Thymus (tissue), 11 donors: ENCODE data around the gene FOXO3. TPM values are rescaled to one million over a fixed set of nuclear protein-coding genes. Genes with fewer than 3 reads are reported as not detected.

Experiments
- DNase-seq, 9 donors: peaks; one replicate each; pipeline ENCODE4 v3.0.0-alpha.2; 2013; ENCODE audit warnings: low spot score in 9 of 9, low read depth in 6 of 9, missing footprints in 1 of 9
- H3K27ac ChIP-seq, 2 donors: one replicate each; pipeline ENCODE4 v1.5.1; 2013; ENCODE audit warnings: control low read depth in 1 of 2, low read depth in 1 of 2, low read length in 1 of 2, mild to moderate bottlenecking in 1 of 2, moderate library complexity in 1 of 2
- H3K27me3 ChIP-seq, 2 donors: one replicate each; pipeline ENCODE4 v1.5.1; 2013; ENCODE audit warnings: low read length in 1 of 2; ENCODE audit not compliant: control insufficient read depth in 2 of 2, insufficient read depth in 1 of 2
- H3K36me3 ChIP-seq, 2 donors: one replicate each; pipeline ENCODE4 v1.5.1; 2013; ENCODE audit warnings: low read length in 1 of 2, mild to moderate bottlenecking in 1 of 2, moderate library complexity in 1 of 2; ENCODE audit not compliant: control insufficient read depth in 2 of 2, insufficient read depth in 2 of 2
- H3K4me1 ChIP-seq, 2 donors: one replicate each; pipeline ENCODE4 v1.5.1; 2013; ENCODE audit warnings: low read length in 2 of 2; ENCODE audit not compliant: control insufficient read depth in 2 of 2, insufficient read depth in 2 of 2
- H3K4me3 ChIP-seq, 2 donors: one replicate each; pipeline ENCODE4 v1.5.1; 2013; ENCODE audit warnings: low read length in 2 of 2, control low read depth in 1 of 2, mild to moderate bottlenecking in 1 of 2
- H3K9me3 ChIP-seq, 2 donors: one replicate each; pipeline ENCODE4 v1.5.1; 2013; ENCODE audit warnings: low read length in 1 of 2, mild to moderate bottlenecking in 1 of 2; ENCODE audit not compliant: control insufficient read depth in 2 of 2, insufficient read depth in 1 of 2
- WGBS: extraction: QIAGEN DNeasy Blood & Tissue Kit; methylation state at CpG from one replicate; pipeline ENCODE4 v1.1.7; 2013; 5-methylcytosine and 5-hydroxymethylcytosine counted together
- polyA plus RNA-seq: library from polyadenylated mRNA; stranded (reverse); fragments of 200-250 nt; gene quantifications from one replicate; pipeline ENCODE4 v1.2.3, GENCODE V29; 2013
- total RNA-seq: library from RNA; stranded (reverse); fragments of 120-200 nt; gene quantifications from one replicate; pipeline ENCODE4 v1.2.4, GENCODE V29; 2013
- donor health status: healthy.

FOXO3 gene
- total and polyA plus RNA-seq, 2 donors = 11.2 to 33.6 TPM

- Histone ChIP-seq H3K4me1 (peaks cover 13 to 38% of the 10 kb centered on the region in 2 donors), H3K9me3 (no peaks in the 10 kb centered on the region), H3K36me3 (no peaks in the 10 kb centered on the region), H3K27ac (no peak overlapping the region), H3K4me3 (no peak overlapping the region), H3K27me3 (no peaks in the 10 kb centered on the region)
- peak in 4 of 9 donors; percentile 20 to 68 (median 44) for DNase-seq
- WGBS = 28% methylated on average over 4 of the region's 4 CpGs
Measured at GRCh38 chr6:108685970-108686369, 125.3 kb downstream of the FOXO3 start.

GRCh38 chr6:108686896-108687295 lies 126.2 kb downstream of the FOXO3 start:
- no peak for DNase-seq
- H3K27me3 ChIP-seq = no peaks in the 10 kb centered on the region
- H3K27ac ChIP-seq = no peak overlapping the region
- no peak overlapping the region for H3K4me3 ChIP-seq
- H3K4me1 ChIP-seq = peaks cover 22 to 47% of the 10 kb centered on the region in 2 donors
- 90% methylated on average over 6 of the region's 6 CpGs for WGBS
- no peaks in the 10 kb centered on the region for H3K9me3 ChIP-seq
- H3K36me3 ChIP-seq = no peaks in the 10 kb centered on the region

GRCh38 chr6:108687921-108688320 lies 127.2 kb downstream of the FOXO3 start:
- no peaks in the 10 kb centered on the region for H3K36me3 ChIP-seq
- H3K4me3 ChIP-seq = no peak overlapping the region
- DNase-seq = no peak
- 100% methylated on average over 1 of the region's 1 CpG for WGBS
- peaks cover 23 to 51% of the 10 kb centered on the region in 2 donors for H3K4me1 ChIP-seq
- H3K9me3 ChIP-seq = no peaks in the 10 kb centered on the region
- no peak overlapping the region for H3K27ac ChIP-seq
- H3K27me3 ChIP-seq = no peaks in the 10 kb centered on the region

- Histone ChIP-seq H3K36me3 (no peaks in the 10 kb centered on the region), H3K27me3 (no peaks in the 10 kb centered on the region), H3K4me1 (peaks cover 23 to 51% of the 10 kb centered on the region in 2 donors), H3K9me3 (no peaks in the 10 kb centered on the region), H3K4me3 (no peak overlapping the region), H3K27ac (no peak overlapping the region)
- WGBS = 88% methylated on average over 15 of the region's 15 CpGs
- DNase-seq = peak in 1 of 9 donors; percentile 23
Measured at GRCh38 chr6:108689272-108690161, 128.8 kb downstream of the FOXO3 start.

GRCh38 chr6:108690326-108691049 lies 129.8 kb downstream of the FOXO3 start:
- Histone ChIP-seq H3K27ac (peak overlapping the region; percentile 3 to 83), H3K4me1 (peaks cover 23 to 46% of the 10 kb centered on the region in 2 donors), H3K9me3 (no peaks in the 10 kb centered on the region), H3K27me3 (no peaks in the 10 kb centered on the region), H3K4me3 (no peak overlapping the region), H3K36me3 (no peaks in the 10 kb centered on the region)
- DNase-seq = peak in 1 of 9 donors; percentile 44
- WGBS = 81% methylated on average over 6 of the region's 6 CpGs

- H3K9me3 ChIP-seq = no peaks in the 10 kb centered on the region
- no peak overlapping the region for H3K4me3 ChIP-seq
- DNase-seq = no peak
- 99% methylated on average over 2 of the region's 2 CpGs for WGBS
- H3K4me1 ChIP-seq = peaks cover 16 to 30% of the 10 kb centered on the region in 2 donors
- no peak overlapping the region for H3K27ac ChIP-seq
- H3K36me3 ChIP-seq = no peaks in the 10 kb centered on the region
- H3K27me3 ChIP-seq = no peaks in the 10 kb centered on the region
Measured at GRCh38 chr6:108693430-108694154, 132.9 kb downstream of the FOXO3 start.

- DNase-seq = no peak
- H3K4me3 ChIP-seq = no peak overlapping the region
- H3K27me3 ChIP-seq = no peaks in the 10 kb centered on the region
- H3K4me1 ChIP-seq = peaks cover 16 to 25% of the 10 kb centered on the region in 2 donors
- no peak overlapping the region for H3K27ac ChIP-seq
- no peaks in the 10 kb centered on the region for H3K9me3 ChIP-seq
- no peaks in the 10 kb centered on the region for H3K36me3 ChIP-seq
- WGBS = 98% methylated on average over 6 of the region's 6 CpGs
Measured at GRCh38 chr6:108694816-108695215, 134.1 kb downstream of the FOXO3 start.

GRCh38 chr6:108697561-108698161 lies 136.9 kb downstream of the FOXO3 start:
- no peak overlapping the region for H3K27ac ChIP-seq
- no peaks in the 10 kb centered on the region for H3K27me3 ChIP-seq
- 95% methylated on average over 15 of the region's 15 CpGs for WGBS
- peaks cover 1 to 3% of the 10 kb centered on the region in 2 donors for H3K9me3 ChIP-seq
- H3K4me3 ChIP-seq = no peak overlapping the region
- DNase-seq = no peak
- H3K36me3 ChIP-seq = no peaks in the 10 kb centered on the region
- no peaks in the 10 kb centered on the region for H3K4me1 ChIP-seq
